Gastroesophageal sphincter (tissue), 3 donors: ENCODE data around the gene KCNMB3.
"Not testable (repeated sequence)": the region's sequence is repeated elsewhere in the genome, so short reads cannot be mapped to it uniquely, and the experiment has no call there.

Experiments
- POLR2A ChIP-seq, 2 donors: fragments of 450-650 bp; IDR thresholded peaks; one replicate each; pipeline ENCODE4 v1.6.1; 2017; ENCODE audit warnings: antibody characterized with exemption in 2 of 2, mild to moderate bottlenecking in 2 of 2, moderate library complexity in 1 of 2
- POLR2AphosphoS5 ChIP-seq: sonication (generic); formaldehyde crosslinking; IDR thresholded peaks from one replicate; pipeline ENCODE4 v1.6.1; 2017; ENCODE audit warnings: antibody characterized with exemption
- TF ChIP-seq, protein P1 (sequence below), 4 experiments: fragments of 200-600 bp in 2 of 4; fragments of 450-650 bp in 2 of 4; sonication (generic) in 1 of 4; IDR thresholded peaks; one replicate each; pipeline ENCODE4 v1.5.1; 2017 to 2019; ENCODE audit warnings: antibody characterized with exemption in 4 of 4, mild to moderate bottlenecking in 2 of 4, moderate library complexity in 2 of 4

DNA sequence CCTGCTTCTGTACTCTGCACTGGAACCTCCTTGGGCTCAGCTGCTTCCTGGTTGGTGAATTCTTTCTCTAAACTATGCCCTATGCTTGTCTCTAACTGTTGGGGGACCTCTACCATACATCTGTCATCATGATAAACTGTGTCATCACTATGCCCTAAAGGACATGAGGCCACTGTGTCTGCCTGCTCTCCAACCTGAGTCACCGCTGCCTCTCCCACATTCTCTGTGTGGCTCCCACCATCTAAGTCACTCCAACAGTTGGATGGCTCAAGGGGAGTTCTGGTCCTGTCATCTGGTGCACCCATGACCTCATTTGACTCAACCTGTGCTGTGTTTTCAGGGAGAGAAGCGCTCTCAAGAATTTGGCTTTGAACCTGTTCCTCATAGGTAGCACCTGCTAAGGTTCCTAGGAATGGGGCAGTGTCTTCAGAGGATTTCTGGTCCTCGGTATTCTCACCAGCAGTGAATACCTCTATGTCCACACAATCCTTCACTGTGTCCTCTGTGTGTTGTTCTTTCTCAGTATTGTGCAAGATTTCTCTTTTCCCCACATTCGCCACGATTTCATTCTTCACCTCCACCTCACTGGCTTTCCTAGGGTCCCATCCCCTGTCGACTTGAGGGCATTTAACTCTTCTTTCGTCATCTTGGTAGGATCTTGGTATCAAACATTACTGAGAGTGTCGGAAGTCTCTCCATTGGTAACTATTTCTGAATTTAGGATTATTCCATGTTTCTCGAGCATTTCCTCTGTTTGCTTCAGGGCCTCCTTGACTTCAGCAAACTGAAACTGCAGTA is 9.2 kb upstream of the KCNMB3 start:
- TF ChIP-seq, protein P1, sequence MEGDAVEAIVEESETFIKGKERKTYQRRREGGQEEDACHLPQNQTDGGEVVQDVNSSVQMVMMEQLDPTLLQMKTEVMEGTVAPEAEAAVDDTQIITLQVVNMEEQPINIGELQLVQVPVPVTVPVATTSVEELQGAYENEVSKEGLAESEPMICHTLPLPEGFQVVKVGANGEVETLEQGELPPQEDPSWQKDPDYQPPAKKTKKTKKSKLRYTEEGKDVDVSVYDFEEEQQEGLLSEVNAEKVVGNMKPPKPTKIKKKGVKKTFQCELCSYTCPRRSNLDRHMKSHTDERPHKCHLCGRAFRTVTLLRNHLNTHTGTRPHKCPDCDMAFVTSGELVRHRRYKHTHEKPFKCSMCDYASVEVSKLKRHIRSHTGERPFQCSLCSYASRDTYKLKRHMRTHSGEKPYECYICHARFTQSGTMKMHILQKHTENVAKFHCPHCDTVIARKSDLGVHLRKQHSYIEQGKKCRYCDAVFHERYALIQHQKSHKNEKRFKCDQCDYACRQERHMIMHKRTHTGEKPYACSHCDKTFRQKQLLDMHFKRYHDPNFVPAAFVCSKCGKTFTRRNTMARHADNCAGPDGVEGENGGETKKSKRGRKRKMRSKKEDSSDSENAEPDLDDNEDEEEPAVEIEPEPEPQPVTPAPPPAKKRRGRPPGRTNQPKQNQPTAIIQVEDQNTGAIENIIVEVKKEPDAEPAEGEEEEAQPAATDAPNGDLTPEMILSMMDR (IDR thresholded peaks at IDR 0.05) = not testable (repeated sequence)
- not testable (repeated sequence) for TF ChIP-seq POLR2AphosphoS5; POLR2A (IDR thresholded peaks at IDR 0.05)
